HEK293 (cell line): Measurements from ENCODE around the gene GNPDA1.

Experiments
- CTCF ChIP-seq: fragments of 450-650 bp; formaldehyde crosslinking; IDR thresholded peaks from 2 replicates; pipeline ENCODE4 v1.5.1; 2016; ENCODE audit warnings: missing biosample characterization, missing genetic modification characterization
- PBX3 ChIP-seq: sonication (generic); formaldehyde crosslinking; IDR thresholded peaks from 2 replicates; pipeline ENCODE4 v1.8.1; 2022; ENCODE audit warnings: mild to moderate bottlenecking, moderate library complexity, missing genetic modification reagents
- ZBTB8A ChIP-seq: fragments of 450-650 bp; formaldehyde crosslinking; IDR thresholded peaks from 2 replicates; pipeline ENCODE4 v1.5.1; 2016; ENCODE audit warnings: missing biosample characterization, missing genetic modification characterization
- ZFP41 ChIP-seq: fragments of 450-650 bp; formaldehyde crosslinking; IDR thresholded peaks from 2 replicates; pipeline ENCODE4 v1.5.1; 2016; ENCODE audit warnings: missing biosample characterization, missing genetic modification characterization, borderline replicate concordance
- ZNF121 ChIP-seq: fragments of 450-650 bp; formaldehyde crosslinking; IDR thresholded peaks from 2 replicates; pipeline ENCODE4 v1.5.1; 2016; ENCODE audit warnings: missing biosample characterization, missing genetic modification characterization
- ZNF274 ChIP-seq, 2 experiments: fragments of 200-500 bp in 1 of 2; fragments of 450-650 bp in 1 of 2; sonication (Bioruptor generic) in 1 of 2; formaldehyde crosslinking in 1 of 2; IDR thresholded peaks; 2 replicates each; pipeline versions ENCODE4 v1.5.1 to v1.6.1; 2014 to 2016; ENCODE audit warnings: borderline replicate concordance in 1 of 2, inconsistent platforms in 1 of 2, low read length in 1 of 2, missing biosample characterization in 1 of 2, missing genetic modification characterization in 1 of 2
- ZNF777 ChIP-seq: fragments of 450-650 bp; formaldehyde crosslinking; IDR thresholded peaks from 2 replicates; pipeline ENCODE4 v1.5.1; 2017; ENCODE audit warnings: missing biosample characterization, missing genetic modification characterization, borderline replicate concordance
- ZNF792 ChIP-seq: fragments of 450-650 bp; formaldehyde crosslinking; IDR thresholded peaks from 2 replicates; pipeline ENCODE4 v1.5.1; 2016; ENCODE audit warnings: missing biosample characterization, missing genetic modification characterization

GRCh38 chr5:141989720-141990119 is 23.1 kb downstream of the GNPDA1 start:
- TF ChIP-seq ZNF121 (tag by site-specific recombination) (no peak), ZNF792 (tag by site-specific recombination) (no peak), ZNF777 (tag by site-specific recombination) (no peak), ZBTB8A (no peak), ZFP41 (no peak), ZNF274 (IDR thresholded peaks at IDR 0.05; ENCODE audit: low read length) (no peak), ZNF274 (tag by site-specific recombination; IDR thresholded peaks at IDR 0.05; ENCODE audit: borderline replicate concordance) (no peak), CTCF (tag by site-specific recombination) (no peak), PBX3 (CRISPR knock-in tag) (no peak)
